HEK293 (cell line): ENCODE results near the gene ODAD4.

ENCODE experiments used
- CTCF ChIA-PET: fragments of 350-600 bp; formaldehyde crosslinking; extraction: SDS; loops from one replicate; lab custom pipeline; 2021; ENCODE audit warnings: antibody characterized with exemption; lab: Yijun Ruan, JAX
- POLR2A ChIA-PET: fragments of 300-600 bp; formaldehyde crosslinking; extraction: SDS; loops from one replicate; lab custom pipeline; 2020; ENCODE audit warnings: antibody characterized with exemption, inconsistent platforms; lab: Yijun Ruan, JAX
- H3K27ac ChIP-seq: fragments of 200-500 bp; sonication (Bioruptor generic); 2 replicates; pipeline ENCODE4 v1.5.1; 2014; ENCODE audit warnings: low read depth, low read length, control low read depth, inconsistent platforms; ENCODE audit errors: extremely low read depth
- H3K36me3 ChIP-seq, 2 experiments: fragments of 200-500 bp in 1 of 2; sonication (Bioruptor generic) in 1 of 2; 1 replicate in 1 of 2; 2 replicates in 1 of 2; pipeline ENCODE4 v1.5.1; 2014 to 2017; ENCODE audit warnings: inconsistent platforms in 2 of 2, low read length in 2 of 2; ENCODE audit not compliant: control insufficient read depth in 2 of 2, insufficient read depth in 1 of 2
- H3K4me1 ChIP-seq: fragments of 200-500 bp; sonication (Bioruptor generic); 2 replicates; pipeline ENCODE4 v1.5.1; 2014; ENCODE audit warnings: mild to moderate bottlenecking, low read length, inconsistent platforms; ENCODE audit not compliant: control insufficient read depth, insufficient read depth
- H3K4me3 ChIP-seq: 2 replicates; pipeline ENCODE4 v1.5.1; 2011; ENCODE audit warnings: low read depth, mild to moderate bottlenecking, control low read depth, low read length, moderate library complexity
- H3K9me3 ChIP-seq: fragments of 200-500 bp; sonication (Bioruptor generic); 2 replicates; pipeline ENCODE4 v1.5.1; 2014; ENCODE audit warnings: low read depth, low read length, inconsistent platforms; ENCODE audit not compliant: control insufficient read depth, insufficient read depth
- AEBP2 ChIP-seq: fragments of 450-650 bp; formaldehyde crosslinking; IDR thresholded peaks from 2 replicates; pipeline ENCODE4 v1.5.1; 2016; ENCODE audit warnings: missing biosample characterization, missing genetic modification characterization, borderline replicate concordance
- BCL11B ChIP-seq: fragments of 450-650 bp; formaldehyde crosslinking; IDR thresholded peaks from 2 replicates; pipeline ENCODE4 v1.5.1; 2016; ENCODE audit warnings: low read depth, missing biosample characterization, missing genetic modification characterization
- BCL6B ChIP-seq: fragments of 450-650 bp; formaldehyde crosslinking; IDR thresholded peaks from 2 replicates; pipeline ENCODE4 v1.5.1; 2017; ENCODE audit warnings: missing biosample characterization, missing genetic modification characterization
- ELK4 ChIP-seq: IDR thresholded peaks from 2 replicates; pipeline ENCODE4 v1.6.1; 2011; ENCODE audit warnings: mild to moderate bottlenecking, low read depth, low read length, borderline replicate concordance
- GLIS2 ChIP-seq: fragments of 450-650 bp; formaldehyde crosslinking; IDR thresholded peaks from 2 replicates; pipeline ENCODE4 v1.5.1; 2016; ENCODE audit warnings: missing biosample characterization, missing genetic modification characterization
- SP3 ChIP-seq: fragments of 450-650 bp; formaldehyde crosslinking; IDR thresholded peaks from 2 replicates; pipeline ENCODE4 v1.5.1; 2016; ENCODE audit warnings: missing biosample characterization, missing genetic modification characterization
- YY2 ChIP-seq: fragments of 450-650 bp; formaldehyde crosslinking; IDR thresholded peaks from 2 replicates; pipeline ENCODE4 v1.5.1; 2016; ENCODE audit warnings: missing biosample characterization, missing genetic modification characterization
- ZBTB1 ChIP-seq: fragments of 450-650 bp; formaldehyde crosslinking; IDR thresholded peaks from 2 replicates; pipeline ENCODE4 v1.5.1; 2016; ENCODE audit warnings: missing biosample characterization, missing genetic modification characterization
- ZBTB11 ChIP-seq: fragments of 450-650 bp; formaldehyde crosslinking; conservative IDR thresholded peaks from 2 replicates; pipeline ENCODE4 v1.5.1; 2016; ENCODE audit warnings: low read depth, missing biosample characterization, missing genetic modification characterization
- ZFP37 ChIP-seq: fragments of 450-650 bp; formaldehyde crosslinking; IDR thresholded peaks from 2 replicates; pipeline ENCODE4 v1.5.1; 2016; ENCODE audit warnings: missing biosample characterization, missing genetic modification characterization
- ZNF121 ChIP-seq: fragments of 450-650 bp; formaldehyde crosslinking; IDR thresholded peaks from 2 replicates; pipeline ENCODE4 v1.5.1; 2016; ENCODE audit warnings: missing biosample characterization, missing genetic modification characterization
- ZNF155 ChIP-seq: fragments of 450-650 bp; formaldehyde crosslinking; IDR thresholded peaks from 2 replicates; pipeline ENCODE4 v1.5.1; 2016; ENCODE audit warnings: missing biosample characterization, missing genetic modification characterization
- ZNF174 ChIP-seq: fragments of 450-650 bp; formaldehyde crosslinking; IDR thresholded peaks from 2 replicates; pipeline ENCODE4 v1.5.0; 2017; ENCODE audit warnings: missing biosample characterization, mild to moderate bottlenecking, missing genetic modification characterization
- ZNF239 ChIP-seq: fragments of 450-650 bp; formaldehyde crosslinking; IDR thresholded peaks from 2 replicates; pipeline ENCODE4 v1.5.1; 2016; ENCODE audit warnings: missing biosample characterization, missing genetic modification characterization
- ZNF292 ChIP-seq: fragments of 450-650 bp; formaldehyde crosslinking; IDR thresholded peaks from 2 replicates; pipeline ENCODE4 v1.5.1; 2016; ENCODE audit warnings: low read depth, missing biosample characterization, missing genetic modification characterization, borderline replicate concordance
- ZNF335 ChIP-seq: fragments of 450-650 bp; formaldehyde crosslinking; conservative IDR thresholded peaks from 2 replicates; pipeline ENCODE4 v1.5.1; 2016; ENCODE audit warnings: missing biosample characterization, missing genetic modification characterization
- ZNF354C ChIP-seq: fragments of 450-650 bp; formaldehyde crosslinking; IDR thresholded peaks from 2 replicates; pipeline ENCODE4 v1.5.1; 2016; ENCODE audit warnings: missing biosample characterization, missing genetic modification characterization, low read depth, borderline replicate concordance
- ZNF362 ChIP-seq: fragments of 450-650 bp; formaldehyde crosslinking; IDR thresholded peaks from 2 replicates; pipeline ENCODE4 v1.5.1; 2016; ENCODE audit warnings: missing biosample characterization, missing genetic modification characterization
- ZNF513 ChIP-seq: fragments of 450-650 bp; IDR thresholded peaks from 2 replicates; pipeline ENCODE4 v1.5.1; 2018; ENCODE audit warnings: missing biosample characterization, missing genetic modification characterization
- ZNF548 ChIP-seq: fragments of 450-650 bp; formaldehyde crosslinking; IDR thresholded peaks from 2 replicates; pipeline ENCODE4 v1.5.1; 2016; ENCODE audit warnings: missing biosample characterization, missing genetic modification characterization
- ZNF558 ChIP-seq: fragments of 450-650 bp; formaldehyde crosslinking; IDR thresholded peaks from 2 replicates; pipeline ENCODE4 v1.5.1; 2016; ENCODE audit warnings: missing biosample characterization, missing genetic modification characterization
- ZNF747 ChIP-seq: fragments of 450-650 bp; formaldehyde crosslinking; IDR thresholded peaks from 2 replicates; pipeline ENCODE4 v1.5.1; 2016; ENCODE audit warnings: missing biosample characterization, missing genetic modification characterization
- ZNF76 ChIP-seq: fragments of 450-650 bp; formaldehyde crosslinking; IDR thresholded peaks from 2 replicates; pipeline ENCODE4; 2016; ENCODE audit warnings: low read depth, missing biosample characterization, missing genetic modification characterization, borderline replicate concordance
- ZSCAN5A ChIP-seq: fragments of 450-650 bp; formaldehyde crosslinking; IDR thresholded peaks from 2 replicates; pipeline ENCODE4 v1.5.1; 2016; ENCODE audit warnings: missing biosample characterization, missing genetic modification characterization

The ODAD4 gene

GRCh38 chr17:41974031-41974430, 43.6 kb downstream of the ODAD4 start (continued):
- no peak for TF ChIP-seq ELK4
- TF ChIP-seq BCL11B (tag by site-specific recombination): no peak
- no peak for TF ChIP-seq ZNF155
- TF ChIP-seq GLIS2: no peak
- no peak for TF ChIP-seq ZNF174 (tag by site-specific recombination)
- TF ChIP-seq ZNF558 (tag by site-specific recombination): no peak
- TF ChIP-seq ZNF362 (tag by site-specific recombination): no peak

GRCh38 chr17:41974658-41975057, 44.2 kb downstream of the ODAD4 start:
- CTCF ChIA-PET: interaction anchor here (0.6 to 4.6 kb wide), 4 partner anchors 9 to 61 kb away, joined by 3 to 24 read pairs (median 4); no protein-coding TSS in a partner anchor

More at GRCh38 chr17:41974658-41975057, 44.2 kb downstream of the ODAD4 start:
- POLR2A ChIA-PET: interaction anchor here (1.0 to 1.2 kb wide), 2 partner anchors 11 to 42 kb away, joined by 3 to 5 read pairs; partner anchors contain the start of gene DNAJC7
- Histone ChIP-seq H3K4me3 (no peak overlapping the region), H3K4me1 (no peaks in the 10 kb centered on the region), H3K9me3 (no peaks in the 10 kb centered on the region), H3K27ac (peak overlapping the region; percentile 12; the same call in 1 of the 2 replicates), H3K36me3 (peaks cover 48 to 89% of the 10 kb centered on the region in 2 experiments)
- TF ChIP-seq ZNF548 (tag by site-specific recombination): no peak
- no peak for TF ChIP-seq ZSCAN5A (tag by site-specific recombination)
- no peak for TF ChIP-seq ZBTB1 (tag by site-specific recombination)
- TF ChIP-seq ZNF513 (tag by site-specific recombination): no peak
- TF ChIP-seq ZFP37 (tag by site-specific recombination): no peak
- TF ChIP-seq ZNF335 (tag by site-specific recombination): no peak
- no peak for TF ChIP-seq ZNF76 (tag by site-specific recombination)
- no peak for TF ChIP-seq ZNF121 (tag by site-specific recombination)
- TF ChIP-seq SP3 (tag by site-specific recombination): no peak
- TF ChIP-seq ZNF239: no peak
- TF ChIP-seq AEBP2 (tag by site-specific recombination): no peak
- TF ChIP-seq ZNF292: no peak
- TF ChIP-seq ZBTB11 (tag by site-specific recombination): no peak
- no peak for TF ChIP-seq ZNF354C
- no peak for TF ChIP-seq BCL6B (tag by site-specific recombination)
- TF ChIP-seq ZNF747 (tag by site-specific recombination): no peak
- TF ChIP-seq YY2: no peak
